Ramos (cell line): Measurements from ENCODE around the gene MAP3K12.

Experiments used
- in situ Hi-C: fragments of 300-500 bp; cut with MboI; formaldehyde crosslinking; loops from one replicate; pipeline ENCODE4 v1.14.3; 2022; ENCODE audit warnings: low sequenced_read_pairs; ENCODE audit not compliant: unreplicated experiment

MAP3K12 gene, protein sequence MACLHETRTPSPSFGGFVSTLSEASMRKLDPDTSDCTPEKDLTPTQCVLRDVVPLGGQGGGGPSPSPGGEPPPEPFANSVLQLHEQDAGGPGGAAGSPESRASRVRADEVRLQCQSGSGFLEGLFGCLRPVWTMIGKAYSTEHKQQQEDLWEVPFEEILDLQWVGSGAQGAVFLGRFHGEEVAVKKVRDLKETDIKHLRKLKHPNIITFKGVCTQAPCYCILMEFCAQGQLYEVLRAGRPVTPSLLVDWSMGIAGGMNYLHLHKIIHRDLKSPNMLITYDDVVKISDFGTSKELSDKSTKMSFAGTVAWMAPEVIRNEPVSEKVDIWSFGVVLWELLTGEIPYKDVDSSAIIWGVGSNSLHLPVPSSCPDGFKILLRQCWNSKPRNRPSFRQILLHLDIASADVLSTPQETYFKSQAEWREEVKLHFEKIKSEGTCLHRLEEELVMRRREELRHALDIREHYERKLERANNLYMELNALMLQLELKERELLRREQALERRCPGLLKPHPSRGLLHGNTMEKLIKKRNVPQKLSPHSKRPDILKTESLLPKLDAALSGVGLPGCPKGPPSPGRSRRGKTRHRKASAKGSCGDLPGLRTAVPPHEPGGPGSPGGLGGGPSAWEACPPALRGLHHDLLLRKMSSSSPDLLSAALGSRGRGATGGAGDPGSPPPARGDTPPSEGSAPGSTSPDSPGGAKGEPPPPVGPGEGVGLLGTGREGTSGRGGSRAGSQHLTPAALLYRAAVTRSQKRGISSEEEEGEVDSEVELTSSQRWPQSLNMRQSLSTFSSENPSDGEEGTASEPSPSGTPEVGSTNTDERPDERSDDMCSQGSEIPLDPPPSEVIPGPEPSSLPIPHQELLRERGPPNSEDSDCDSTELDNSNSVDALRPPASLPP

DNA sequence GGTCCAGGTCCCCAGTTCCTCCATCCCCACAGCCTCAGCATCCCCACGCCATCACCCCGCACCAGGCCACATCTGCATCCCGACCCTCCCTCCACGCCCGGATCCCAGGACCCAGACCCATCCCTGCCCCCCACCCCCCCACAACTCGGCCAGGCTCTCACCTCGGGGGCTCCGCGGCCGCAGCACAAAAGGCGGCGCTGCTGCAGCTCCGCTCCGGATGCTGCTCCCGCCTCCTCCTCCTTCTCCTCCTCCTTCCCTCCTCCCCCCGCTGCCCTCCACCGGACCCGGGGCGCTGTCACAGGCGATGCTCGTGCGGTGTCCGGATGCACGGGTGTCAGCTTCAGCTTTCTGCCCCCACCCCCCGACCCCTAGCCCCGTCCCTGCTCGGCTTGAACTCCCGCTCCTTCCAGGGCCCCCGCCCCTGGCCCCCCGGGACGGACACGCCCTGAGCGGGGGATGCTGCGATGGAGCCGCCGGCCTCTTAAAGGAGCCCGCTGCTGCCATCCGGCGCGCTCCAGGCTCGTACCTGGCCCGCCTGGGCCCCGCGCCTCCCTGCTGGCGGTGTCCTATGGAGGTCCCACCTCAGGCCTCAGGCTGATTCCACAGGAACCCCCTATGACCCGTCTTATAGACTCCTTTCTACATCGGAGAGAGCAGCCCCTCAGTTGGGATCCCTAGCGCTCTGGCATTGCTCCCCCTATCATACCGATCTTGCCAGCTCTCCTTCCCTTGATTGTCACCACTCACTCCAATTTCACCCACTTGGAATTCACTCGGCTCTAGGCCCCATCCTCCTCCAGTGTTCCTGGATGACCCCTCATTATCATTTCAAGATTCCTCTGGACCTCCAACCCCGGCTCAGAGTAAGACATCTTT lies at the start of gene MAP3K12:
Gene MAP3K12 (minus strand): TSS at position 193 of the 876 bp plus-strand sequence. CDS start 12,067 bp downstream, outside the sequence.
- in situ Hi-C loops: no loop called here

DNA sequence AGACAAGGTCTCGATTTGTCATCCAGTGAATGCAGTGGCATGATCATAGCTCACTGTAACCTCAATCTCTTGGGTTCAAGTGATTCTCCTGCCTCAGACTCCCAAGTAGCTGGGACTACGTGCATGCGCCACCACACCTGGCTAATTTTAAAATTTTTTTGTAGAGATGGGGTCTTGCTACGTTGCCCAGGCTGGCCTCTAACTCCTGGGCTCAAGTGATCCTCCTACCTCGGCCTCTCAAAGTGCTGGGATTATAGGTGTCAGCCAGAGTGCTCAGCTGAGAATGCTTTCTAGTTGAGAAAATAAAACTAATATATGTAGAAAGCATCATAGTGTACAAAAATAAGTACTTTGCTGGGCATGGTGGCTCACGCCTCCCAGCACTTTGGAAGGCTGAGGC lies 49.1 kb upstream of the MAP3K12 start:
- in situ Hi-C loops: loop anchor here (10.0 kb wide), 1 partner anchor 126 kb away; the partner anchor contains the start of gene ATP5MC2

DNA sequence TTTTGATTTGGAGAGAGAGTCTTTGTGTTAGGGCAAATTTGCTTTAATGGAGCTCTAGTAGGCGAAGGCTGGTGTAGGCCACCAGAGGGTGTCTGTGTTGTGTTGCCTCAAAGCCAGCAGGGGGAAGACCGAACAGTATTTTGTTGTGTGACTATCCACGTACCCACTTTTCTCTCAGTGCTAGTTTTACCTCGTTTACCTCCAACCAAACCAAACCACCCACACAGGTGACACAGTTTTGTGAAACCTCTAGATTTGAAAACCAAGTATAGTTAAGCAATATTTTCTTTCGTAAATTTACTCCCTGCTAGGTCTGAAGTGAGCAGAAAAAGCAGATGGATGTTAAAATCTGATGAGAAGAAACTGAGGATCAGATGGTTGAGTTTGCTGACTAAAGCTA lies 44.3 kb upstream of the MAP3K12 start:
- in situ Hi-C loops: loop anchor here (10.0 kb wide), 1 partner anchor 131 kb away; the partner anchor contains the start of gene ATP5MC2

DNA sequence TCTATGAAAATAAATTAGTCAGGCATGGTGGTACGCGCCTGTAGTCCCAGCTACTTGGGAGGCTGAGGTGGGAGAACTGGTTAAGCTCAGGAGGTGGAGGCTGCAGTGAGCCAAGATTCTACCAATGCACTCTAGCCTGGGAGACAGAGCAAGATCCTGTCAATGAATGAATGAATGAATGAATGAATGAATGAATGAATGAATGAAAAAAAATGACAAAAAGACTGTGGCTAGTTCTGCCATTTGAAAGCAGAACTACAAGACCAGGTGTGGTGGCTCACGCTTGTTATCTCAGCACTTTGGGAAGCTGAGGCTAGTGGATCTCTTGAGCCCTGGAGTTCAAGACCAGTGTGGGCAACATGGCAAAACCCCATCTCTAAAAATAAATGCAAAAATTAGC lies 40.3 kb upstream of the MAP3K12 start:
- in situ Hi-C loops: no loop called here

DNA sequence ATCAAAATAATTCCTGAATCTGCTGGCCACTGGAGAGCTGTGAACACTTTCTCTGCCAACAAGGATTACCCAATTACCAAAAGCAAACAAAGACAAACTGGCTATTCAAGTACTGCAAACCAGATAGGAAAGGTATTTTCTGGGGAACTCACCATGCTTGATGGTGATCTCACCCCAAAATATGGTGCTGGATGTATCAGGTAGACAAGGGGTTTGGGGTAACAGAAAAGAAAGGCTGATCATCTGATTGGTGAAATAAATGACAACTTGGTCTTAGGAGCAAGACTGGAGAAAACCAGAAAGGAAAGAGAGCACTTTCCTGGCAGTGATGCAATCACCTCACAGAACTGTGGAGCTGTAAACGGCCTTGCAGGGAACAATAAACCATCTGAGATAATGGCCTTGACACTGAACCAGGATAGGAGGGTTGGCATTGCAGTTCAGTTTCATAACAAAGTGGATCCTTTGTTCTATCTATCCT lies 39.0 kb upstream of the MAP3K12 start:
- in situ Hi-C loops: no loop called here

DNA sequence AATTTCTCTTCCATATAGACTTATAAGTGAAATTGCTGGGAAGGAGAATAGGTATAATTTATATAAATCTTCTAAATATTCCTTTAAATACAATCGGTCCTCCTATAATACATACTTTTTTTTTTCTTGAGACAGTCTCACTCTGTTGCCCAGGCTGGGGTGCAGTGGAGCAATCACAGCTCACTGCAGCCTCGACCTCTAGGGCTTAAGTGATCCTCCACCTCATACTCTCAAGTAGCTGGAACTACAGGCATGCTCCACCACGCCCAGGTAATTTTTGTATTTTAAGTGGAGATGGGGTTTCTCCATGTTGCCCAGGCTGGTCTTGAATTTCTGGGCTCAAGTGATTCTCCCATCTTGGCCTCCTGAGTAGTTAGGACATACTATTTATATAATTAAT lies 37.7 kb upstream of the MAP3K12 start:
- in situ Hi-C loops: no loop called here

DNA sequence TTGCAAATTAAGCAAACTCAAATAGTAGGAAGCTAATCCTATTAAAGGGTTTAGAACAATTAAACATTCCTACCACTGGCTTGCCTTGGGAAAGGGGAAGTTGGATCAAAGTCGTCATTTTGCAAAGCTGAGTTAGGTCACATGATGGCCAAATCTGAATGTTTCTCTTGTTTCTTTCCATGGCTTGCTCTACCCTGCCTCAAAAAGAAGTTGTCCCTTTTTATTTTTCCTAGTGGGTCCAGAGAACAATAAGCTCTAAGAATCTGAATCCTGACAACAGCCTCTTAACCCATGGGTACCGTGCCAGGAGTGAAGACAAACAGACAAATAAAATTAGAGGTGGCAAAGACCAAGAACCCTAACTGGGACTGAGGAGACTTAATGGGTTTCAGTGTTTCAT lies 34.2 kb upstream of the MAP3K12 start:
- in situ Hi-C loops: no loop called here

DNA sequence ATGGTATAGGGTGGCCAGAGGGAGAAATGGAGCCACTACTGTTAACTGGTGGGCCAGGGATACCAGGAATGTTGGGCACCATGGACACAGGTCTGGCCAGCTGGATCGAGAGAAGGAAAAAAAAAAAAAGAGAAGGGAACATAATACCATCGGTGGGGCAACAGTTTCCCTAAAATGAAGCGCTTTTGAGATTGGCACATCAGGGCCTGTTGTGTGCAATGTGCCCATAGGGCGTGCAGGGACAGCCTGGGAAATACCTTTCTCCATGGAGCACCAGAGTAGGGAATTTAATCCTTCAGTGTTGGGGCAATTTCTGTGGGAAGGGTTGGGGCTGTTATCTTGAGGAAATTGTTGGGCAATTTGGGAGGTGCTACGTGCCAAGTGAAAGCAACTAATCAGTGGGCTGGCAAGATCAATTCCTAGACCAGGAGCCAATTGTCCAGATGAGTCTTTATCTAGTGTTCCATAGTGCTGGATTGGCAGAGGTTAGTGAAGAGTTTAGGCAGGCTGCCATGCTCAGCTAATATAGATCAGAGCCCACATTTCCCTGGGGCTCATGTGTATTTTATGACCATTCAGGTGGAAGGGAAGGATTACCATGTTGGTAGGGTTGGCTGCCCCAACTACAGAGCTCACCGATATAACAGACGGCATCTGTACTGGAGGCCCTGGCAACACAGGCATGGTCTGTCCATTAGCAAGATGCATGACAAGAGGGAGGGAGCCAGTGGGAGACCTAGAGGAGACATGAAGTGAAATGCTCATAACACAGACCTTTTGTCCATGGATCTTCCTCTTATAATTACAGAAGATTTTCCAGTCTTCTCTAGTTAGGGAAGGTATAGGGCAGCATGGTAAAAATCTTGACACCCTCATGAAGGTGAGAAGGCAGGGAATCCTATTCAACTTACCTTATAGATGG lies 33.5 kb upstream of the MAP3K12 start:
- in situ Hi-C loops: no loop called here

DNA sequence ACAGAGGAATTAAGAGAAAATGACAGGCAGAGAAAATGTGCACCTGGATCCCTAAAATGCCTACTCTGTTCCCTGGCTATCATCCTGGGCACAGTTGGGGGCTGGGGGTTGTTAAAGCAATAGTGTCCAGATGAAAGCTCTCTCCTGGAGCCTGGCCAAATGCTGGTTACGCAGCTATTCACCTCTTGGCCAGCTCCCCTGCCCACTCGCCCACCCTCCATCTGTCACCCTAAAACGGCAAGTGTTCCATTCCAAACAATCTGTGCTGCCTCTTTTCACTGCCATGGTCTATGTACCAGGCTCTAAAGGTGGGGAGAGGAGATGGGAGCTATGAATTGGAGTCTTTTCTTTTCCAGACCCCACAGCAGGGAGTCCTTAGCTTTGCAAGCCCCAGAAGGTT lies 32.8 kb upstream of the MAP3K12 start:
- in situ Hi-C loops: no loop called here

DNA sequence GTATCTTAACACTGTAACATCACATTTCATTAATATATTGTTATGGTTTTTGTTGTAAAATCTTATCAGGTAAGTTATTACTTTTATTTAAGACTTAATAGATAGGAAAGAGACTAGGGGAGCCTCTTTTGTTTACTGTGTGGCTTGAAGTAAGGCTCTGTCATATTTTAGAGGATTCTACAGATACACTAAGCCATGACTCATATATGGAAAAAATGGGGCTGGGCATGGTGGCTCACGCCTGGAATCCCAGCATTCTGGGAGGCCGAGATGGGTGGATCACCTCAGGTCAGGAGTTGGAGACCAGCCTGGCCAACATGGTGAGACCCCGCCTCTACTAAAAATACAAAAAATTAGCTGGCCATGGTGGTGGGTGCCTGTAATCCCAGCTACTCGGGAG lies 31.7 kb upstream of the MAP3K12 start:
- in situ Hi-C loops: no loop called here

DNA sequence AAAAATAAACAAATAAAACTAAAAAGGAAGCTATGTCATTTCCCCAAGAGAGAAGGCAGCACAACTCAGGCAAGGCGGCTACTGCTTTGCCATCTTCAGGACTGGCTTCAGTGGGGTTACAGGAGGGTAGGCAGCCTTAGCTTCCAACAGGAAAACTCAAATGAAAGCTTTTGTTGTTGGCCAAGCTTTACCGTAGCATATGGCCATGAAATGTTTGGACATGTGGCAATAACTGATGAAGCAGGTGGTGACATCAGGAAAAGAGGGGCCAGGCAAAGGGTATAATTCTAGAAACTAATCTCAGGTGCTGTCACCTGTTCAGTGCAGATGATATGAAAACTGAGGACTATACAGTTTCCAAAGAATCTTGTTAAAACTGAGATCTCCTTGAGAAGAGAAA lies 30.8 kb upstream of the MAP3K12 start:
- in situ Hi-C loops: no loop called here

DNA sequence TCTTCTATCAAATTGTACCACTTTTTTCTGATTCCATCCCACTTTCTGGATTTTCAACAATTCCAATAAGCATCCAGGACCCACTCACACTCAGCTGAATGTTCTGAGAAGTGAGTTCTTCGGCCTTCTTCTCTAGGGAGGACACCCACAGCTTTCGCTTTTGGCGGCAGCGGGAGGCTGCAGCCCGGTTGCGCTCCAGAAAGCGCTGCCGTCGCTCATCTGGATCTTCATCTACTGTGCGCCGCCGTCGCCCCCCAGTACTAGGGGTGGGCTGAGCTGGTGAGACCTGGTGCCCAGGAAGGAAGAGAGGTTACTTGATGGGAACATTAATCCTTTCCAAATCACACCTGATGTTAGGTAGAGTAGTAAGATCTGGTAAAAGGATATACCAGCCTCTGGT lies 25.2 kb upstream of the MAP3K12 start:
- in situ Hi-C loops: no loop called here

DNA sequence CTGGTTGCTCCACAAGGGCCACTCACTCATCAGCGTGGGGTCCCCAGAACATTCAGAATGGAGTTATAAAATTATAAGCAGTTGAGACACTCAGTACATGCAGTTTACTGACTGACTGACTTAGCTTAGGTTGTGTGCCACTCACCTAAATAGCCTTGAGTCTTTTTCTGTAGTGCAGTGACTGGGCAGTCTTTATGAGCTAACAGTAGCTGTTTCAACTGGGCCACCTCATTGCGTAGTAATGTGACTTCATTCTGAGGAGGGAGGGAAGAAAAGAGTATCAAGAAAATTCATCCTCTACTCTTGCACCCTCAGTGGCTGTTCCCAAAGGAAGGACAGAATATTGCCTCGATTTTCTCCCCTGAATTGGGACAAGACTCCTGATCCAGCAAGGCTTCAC lies 23.9 kb upstream of the MAP3K12 start:
- in situ Hi-C loops: no loop called here

DNA sequence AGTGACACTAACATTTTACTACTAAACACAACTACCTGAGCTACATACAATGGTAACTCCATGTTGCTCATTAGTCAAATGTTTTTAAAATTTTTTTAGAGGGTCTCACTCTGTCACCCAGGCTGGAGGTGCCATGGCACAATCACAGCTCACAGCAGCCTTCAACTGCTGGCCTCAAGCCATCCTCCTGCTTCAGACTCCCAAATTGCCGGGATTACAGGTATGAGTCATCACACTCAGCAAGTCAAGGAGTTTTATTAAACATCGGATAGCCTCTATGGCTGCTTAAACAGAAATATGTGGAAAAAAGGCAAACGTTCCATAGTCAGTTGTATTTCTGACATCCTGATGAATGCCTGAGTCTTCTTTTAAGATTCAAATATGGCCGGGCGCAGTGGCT lies 19.1 kb upstream of the MAP3K12 start:
- in situ Hi-C loops: no loop called here

DNA sequence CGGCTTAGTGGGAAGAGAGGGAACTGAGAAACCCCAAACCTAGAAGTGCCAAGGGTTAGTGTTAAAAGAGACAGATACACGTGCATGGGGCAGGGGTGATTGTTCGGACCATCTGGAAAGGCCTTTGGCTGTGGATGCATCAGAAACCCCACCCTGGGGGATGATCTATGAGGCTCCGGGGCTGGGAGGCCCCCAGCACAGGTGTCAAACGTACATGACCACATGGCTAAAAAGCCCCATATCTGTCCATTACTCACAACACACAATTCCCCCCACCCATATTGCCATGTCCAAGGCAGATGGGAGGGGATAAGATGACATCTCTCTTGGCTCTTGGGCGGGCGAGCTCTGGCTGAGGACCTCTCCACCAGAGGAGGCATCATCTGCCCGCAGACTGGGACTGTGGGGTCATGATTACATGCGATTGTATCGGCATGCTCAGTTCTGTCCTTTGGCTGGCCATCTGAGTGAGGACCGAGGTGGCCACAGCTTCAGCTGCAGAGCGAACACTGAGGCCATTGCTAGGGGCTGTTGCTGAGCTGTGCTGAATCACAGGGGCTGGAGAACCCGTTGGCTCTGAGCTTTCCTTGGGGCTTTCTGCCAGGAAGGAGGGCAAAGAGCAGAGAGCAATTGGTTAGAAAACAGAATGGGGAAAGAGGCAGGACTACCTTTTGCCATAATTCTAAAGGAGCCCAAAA lies 17.6 kb upstream of the MAP3K12 start:
- in situ Hi-C loops: no loop called here

DNA sequence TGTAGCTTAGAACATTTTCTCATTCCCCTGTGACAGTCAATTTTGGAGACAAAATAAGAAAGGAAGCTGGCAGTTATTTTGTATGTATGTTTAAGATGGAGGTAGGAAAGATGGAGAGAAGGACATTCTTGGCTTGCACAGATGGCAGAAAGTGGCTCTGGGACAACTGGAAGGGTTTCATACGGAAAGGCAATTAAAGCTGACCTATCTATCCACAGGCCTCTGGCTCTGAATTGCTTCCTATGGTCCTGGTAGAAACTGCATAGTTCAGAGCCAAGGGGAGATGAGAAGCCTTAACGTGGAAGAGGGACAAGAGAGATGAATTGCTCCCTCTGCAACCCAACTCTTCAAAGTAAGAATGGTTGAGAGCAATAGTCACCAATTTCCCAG lies 16.0 kb upstream of the MAP3K12 start:
- in situ Hi-C loops: no loop called here

DNA sequence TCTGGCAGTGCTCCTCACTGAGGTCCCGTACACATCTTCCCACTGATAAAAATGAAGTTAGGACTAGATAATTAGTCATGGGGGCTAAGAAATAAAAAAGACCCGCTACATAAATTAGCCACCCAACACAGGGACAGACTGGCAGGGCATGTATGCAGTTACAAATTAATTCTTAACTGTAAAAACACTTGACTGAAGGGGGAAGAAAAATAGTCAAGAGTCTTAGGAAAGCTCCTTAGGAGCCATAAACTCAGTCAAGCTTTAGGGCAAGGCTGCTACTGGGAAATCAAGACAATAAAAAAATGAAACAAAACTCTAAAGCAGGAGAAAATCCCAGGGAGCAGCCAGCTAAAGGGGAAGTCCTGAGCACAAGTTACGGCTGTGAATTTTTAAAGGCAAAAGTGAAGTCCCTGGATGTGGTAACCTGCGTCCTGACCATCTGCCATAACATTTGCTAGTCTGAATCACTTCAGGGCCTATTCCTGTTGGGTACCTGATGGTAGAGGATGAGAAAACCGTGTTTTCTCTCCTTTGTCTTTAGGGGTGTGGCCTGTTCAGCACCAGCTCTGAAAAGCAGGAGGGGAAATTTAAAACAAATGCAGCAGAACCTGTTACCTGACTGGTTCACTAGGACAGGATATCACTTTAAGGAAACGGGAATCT lies 15.5 kb upstream of the MAP3K12 start:
- in situ Hi-C loops: no loop called here
